Breast epithelium (tissue), 4 donors: ENCODE data around the gene RPL18. TPM values are rescaled to one million over a fixed set of nuclear protein-coding genes. Genes with fewer than 3 reads are reported as not detected.
"Not testable (repeated sequence)": the region's sequence is repeated elsewhere in the genome, so short reads cannot be mapped to it uniquely, and the experiment has no call there.

Experiments used
- DNase-seq, 2 donors: peaks; one replicate each; pipeline ENCODE4 v3.0.0-alpha.2; 2019; ENCODE audit warnings: low spot score in 2 of 2
- H3K27ac ChIP-seq, 2 donors: fragments of 200-600 bp; sonication (generic) in 1 of 2; one replicate each; pipeline ENCODE4 v1.5.1; 2016 to 2019; ENCODE audit warnings: mild to moderate bottlenecking in 1 of 2
- H3K27me3 ChIP-seq, 2 donors: fragments of 200-600 bp; sonication (generic) in 1 of 2; one replicate each; pipeline versions ENCODE4 v1.5.1 to v1.6.0; 2017 to 2019; ENCODE audit warnings: control low read depth in 1 of 2, mild to moderate bottlenecking in 1 of 2
- H3K36me3 ChIP-seq: fragments of 200-600 bp; one replicate; pipeline ENCODE4 v1.5.1; 2019
- H3K4me1 ChIP-seq, 2 donors: fragments of 200-600 bp; sonication (generic); one replicate each; pipeline ENCODE4 v1.5.1; 2016 to 2019; ENCODE audit warnings: control low read depth in 1 of 2
- H3K4me3 ChIP-seq, 3 donors: fragments of 200-600 bp; sonication (generic); 1 replicate in 2 of 3; 2 replicates in 1 of 3; pipeline ENCODE4 v1.5.1; 2016 to 2019; ENCODE audit warnings: mild to moderate bottlenecking in 3 of 3, moderate library complexity in 2 of 3
- H3K9me3 ChIP-seq, 2 donors: fragments of 200-600 bp; sonication (generic) in 1 of 2; one replicate each; pipeline ENCODE4 v1.5.1; 2016 to 2019; ENCODE audit warnings: control low read depth in 1 of 2
- CTCF ChIP-seq, 3 donors: fragments of 450-650 bp; IDR thresholded peaks; one replicate each; pipeline ENCODE4 v1.5.1; 2016 to 2017; ENCODE audit warnings: antibody characterized with exemption in 3 of 3, mild to moderate bottlenecking in 3 of 3, moderate library complexity in 3 of 3
- POLR2A ChIP-seq: fragments of 450-650 bp; IDR thresholded peaks from one replicate; pipeline ENCODE4 v1.6.1; 2016; ENCODE audit warnings: antibody characterized with exemption, mild to moderate bottlenecking, moderate library complexity
- POLR2AphosphoS5 ChIP-seq, 3 donors: sonication (generic); formaldehyde crosslinking; IDR thresholded peaks; one replicate each; pipeline ENCODE4 v1.6.1; 2017; ENCODE audit warnings: antibody characterized with exemption in 3 of 3
- intact Hi-C: fragments of 100-400 bp; cut with DNase I; formaldehyde crosslinking; loops from one replicate; pipeline ENCODE4 v1.15.1; 2023; ENCODE audit warnings: low total_unique reads
- total RNA-seq, 3 donors: library from RNA; depleted of rRNA; stranded (reverse); fragments of >200 nt; gene quantifications; one replicate each; pipeline ENCODE4 v1.1.0, GENCODE V29; 2016

The RPL18 gene
- total RNA-seq, 3 donors from 2014 or later: 1,880 to 2,937 (median 2,507) TPM

DNA sequence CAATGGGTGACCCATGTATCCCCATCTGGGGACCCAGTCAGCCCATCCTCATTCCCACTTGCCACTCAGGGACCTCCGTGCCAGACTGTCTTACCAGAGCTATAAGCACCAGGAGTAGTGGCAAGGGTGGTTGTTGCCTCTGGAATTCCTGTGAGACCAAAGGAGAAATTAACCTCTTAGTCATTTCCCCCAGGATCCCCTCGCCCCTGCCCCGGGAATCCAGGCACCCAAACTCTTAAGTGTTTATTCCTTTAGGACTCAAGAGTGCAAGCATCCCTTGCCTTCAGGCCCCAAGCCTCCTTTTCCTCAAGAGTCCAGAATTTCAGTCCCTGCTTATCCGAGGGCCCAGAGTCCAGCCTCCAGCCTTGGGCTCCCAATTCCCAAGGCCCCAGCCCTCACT lies 44.7 kb upstream of the RPL18 start:
- no peaks in the 10 kb centered on the region for H3K27me3 ChIP-seq
- no peaks in the 10 kb centered on the region for H3K9me3 ChIP-seq
- TF ChIP-seq CTCF (IDR thresholded peaks at IDR 0.05): no peak
- no peak for TF ChIP-seq POLR2A
- no peaks in the 10 kb centered on the region for H3K36me3 ChIP-seq
- H3K4me3 ChIP-seq: no peak overlapping the region
- H3K4me1 ChIP-seq: no peaks in the 10 kb centered on the region
- no peak overlapping the region for H3K27ac ChIP-seq
- DNase-seq: no peak
- intact Hi-C loops: no loop called here

GRCh38 chr19:48661711-48662090 lies 42.7 kb upstream of the RPL18 start:
- TF ChIP-seq POLR2A (no peak), POLR2AphosphoS5 (IDR thresholded peaks at IDR 0.05) (no peak), CTCF (IDR thresholded peaks at IDR 0.05) (no peak)
- intact Hi-C loops: no loop called here
- H3K9me3 ChIP-seq: no peaks in the 10 kb centered on the region
- H3K27me3 ChIP-seq: no peaks in the 10 kb centered on the region
- no peaks in the 10 kb centered on the region for H3K36me3 ChIP-seq
- no peak overlapping the region for H3K27ac ChIP-seq
- no peak for DNase-seq
- H3K4me1 ChIP-seq: no peaks in the 10 kb centered on the region
- H3K4me3 ChIP-seq: no peak overlapping the region

- Histone ChIP-seq H3K27ac (peak overlapping the region; percentile 10 to 51), H3K4me3 (peak overlapping the region in 1 of 3 donors; percentile 44), H3K27me3 (no peaks in the 10 kb centered on the region), H3K9me3 (no peaks in the 10 kb centered on the region), H3K4me1 (no peaks in the 10 kb centered on the region), H3K36me3 (no peaks in the 10 kb centered on the region)
- intact Hi-C loops: no loop called here
- peak in 1 of 2 donors; percentile 83 for DNase-seq
- TF ChIP-seq CTCF (IDR thresholded peaks at IDR 0.05) (no peak), POLR2A (no peak)
These were observed 42.1 kb upstream of the RPL18 start for GRCh38 chr19:48660852-48661710.

DNA sequence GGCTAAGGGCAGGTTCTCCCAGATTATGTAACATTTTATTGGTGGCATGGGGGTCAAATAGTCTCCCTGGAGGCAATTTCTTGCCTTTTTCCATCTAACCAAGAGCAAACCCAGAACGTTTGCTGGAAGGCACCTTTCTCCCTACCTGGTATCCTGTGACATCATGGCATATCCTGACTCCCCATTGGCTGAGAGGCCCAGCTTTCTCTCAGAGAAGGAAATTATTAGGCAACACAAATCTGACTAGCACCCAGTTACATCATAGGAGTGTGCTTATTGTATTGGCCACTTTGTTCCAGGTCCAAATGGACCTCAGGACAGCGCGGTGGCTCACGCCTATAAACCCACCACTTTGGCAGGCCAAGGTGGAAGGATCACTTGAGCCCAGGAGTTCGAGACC lies 40.8 kb upstream of the RPL18 start:
- no peak for DNase-seq
- intact Hi-C loops: no loop called here
- H3K27me3 ChIP-seq: no peaks in the 10 kb centered on the region
- H3K27ac ChIP-seq: no peak overlapping the region
- no peak overlapping the region for H3K4me3 ChIP-seq
- no peaks in the 10 kb centered on the region for H3K36me3 ChIP-seq
- no peaks in the 10 kb centered on the region for H3K9me3 ChIP-seq
- no peak for TF ChIP-seq POLR2AphosphoS5 (IDR thresholded peaks at IDR 0.05)
- H3K4me1 ChIP-seq: no peaks in the 10 kb centered on the region

- Histone ChIP-seq H3K9me3 (no peaks in the 10 kb centered on the region), H3K27ac (no peak overlapping the region), H3K27me3 (no peaks in the 10 kb centered on the region), H3K4me3 (no peak overlapping the region), H3K4me1 (no peaks in the 10 kb centered on the region), H3K36me3 (no peaks in the 10 kb centered on the region)
- intact Hi-C loops: no loop called here
- no peak for TF ChIP-seq POLR2A
- no peak for TF ChIP-seq CTCF (IDR thresholded peaks at IDR 0.05)
- no peak for TF ChIP-seq POLR2AphosphoS5 (IDR thresholded peaks at IDR 0.05)
- no peak for DNase-seq
These were observed 39.5 kb upstream of the RPL18 start for GRCh38 chr19:48658483-48658882.

GRCh38 chr19:48657828-48658227 lies 38.9 kb upstream of the RPL18 start:
- H3K27me3 ChIP-seq, H3K9me3 ChIP-seq, H3K4me3 ChIP-seq, DNase-seq, H3K4me1 ChIP-seq, H3K36me3 ChIP-seq, intact Hi-C loops, H3K27ac ChIP-seq: not testable (repeated sequence)
